Mucosa of gallbladder (tissue), 1 donor: ENCODE results near the gene MYBPHL. TPM values are rescaled to one million over a fixed set of nuclear protein-coding genes. Genes with fewer than 3 reads are reported as not detected.

Experiments used
- DNase-seq: peaks from one replicate; pipeline ENCODE4 v3.0.0-alpha.2; 2020; ENCODE audit warnings: low spot score
- total RNA-seq: library from RNA; stranded (reverse); gene quantifications from one replicate; pipeline ENCODE4 v1.2.1, GENCODE V29; 2021
- donor health status: DM: no; HTN: no; CAD: no.

MYBPHL gene
- total RNA-seq, 1 donor from 2014 or later: 0.20 TPM

DNA sequence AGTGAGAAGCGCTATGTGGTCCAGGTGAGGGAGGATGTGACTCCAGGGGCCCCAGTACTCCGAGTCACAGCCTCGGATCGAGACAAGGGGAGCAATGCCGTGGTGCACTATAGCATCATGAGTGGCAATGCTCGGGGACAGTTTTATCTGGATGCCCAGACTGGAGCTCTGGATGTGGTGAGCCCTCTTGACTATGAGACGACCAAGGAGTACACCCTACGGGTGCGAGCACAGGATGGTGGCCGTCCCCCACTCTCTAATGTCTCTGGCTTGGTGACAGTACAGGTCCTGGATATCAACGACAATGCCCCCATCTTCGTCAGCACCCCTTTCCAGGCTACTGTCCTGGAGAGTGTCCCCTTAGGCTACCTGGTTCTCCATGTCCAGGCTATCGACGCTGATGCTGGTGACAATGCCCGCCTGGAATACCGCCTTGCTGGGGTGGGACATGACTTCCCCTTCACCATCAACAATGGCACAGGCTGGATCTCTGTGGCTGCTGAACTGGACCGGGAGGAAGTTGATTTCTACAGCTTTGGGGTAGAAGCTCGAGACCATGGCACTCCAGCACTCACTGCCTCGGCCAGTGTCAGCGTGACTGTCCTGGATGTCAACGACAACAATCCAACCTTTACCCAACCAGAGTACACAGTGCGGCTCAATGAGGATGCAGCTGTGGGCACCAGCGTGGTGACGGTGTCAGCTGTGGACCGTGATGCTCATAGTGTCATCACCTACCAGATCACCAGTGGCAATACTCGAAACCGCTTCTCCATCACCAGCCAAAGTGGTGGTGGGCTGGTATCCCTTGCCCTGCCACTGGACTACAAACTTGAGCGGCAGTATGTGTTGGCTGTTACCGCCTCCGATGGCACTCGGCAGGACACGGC is 55.3 kb downstream of the MYBPHL start:
- DNase-seq: no peak

DNA sequence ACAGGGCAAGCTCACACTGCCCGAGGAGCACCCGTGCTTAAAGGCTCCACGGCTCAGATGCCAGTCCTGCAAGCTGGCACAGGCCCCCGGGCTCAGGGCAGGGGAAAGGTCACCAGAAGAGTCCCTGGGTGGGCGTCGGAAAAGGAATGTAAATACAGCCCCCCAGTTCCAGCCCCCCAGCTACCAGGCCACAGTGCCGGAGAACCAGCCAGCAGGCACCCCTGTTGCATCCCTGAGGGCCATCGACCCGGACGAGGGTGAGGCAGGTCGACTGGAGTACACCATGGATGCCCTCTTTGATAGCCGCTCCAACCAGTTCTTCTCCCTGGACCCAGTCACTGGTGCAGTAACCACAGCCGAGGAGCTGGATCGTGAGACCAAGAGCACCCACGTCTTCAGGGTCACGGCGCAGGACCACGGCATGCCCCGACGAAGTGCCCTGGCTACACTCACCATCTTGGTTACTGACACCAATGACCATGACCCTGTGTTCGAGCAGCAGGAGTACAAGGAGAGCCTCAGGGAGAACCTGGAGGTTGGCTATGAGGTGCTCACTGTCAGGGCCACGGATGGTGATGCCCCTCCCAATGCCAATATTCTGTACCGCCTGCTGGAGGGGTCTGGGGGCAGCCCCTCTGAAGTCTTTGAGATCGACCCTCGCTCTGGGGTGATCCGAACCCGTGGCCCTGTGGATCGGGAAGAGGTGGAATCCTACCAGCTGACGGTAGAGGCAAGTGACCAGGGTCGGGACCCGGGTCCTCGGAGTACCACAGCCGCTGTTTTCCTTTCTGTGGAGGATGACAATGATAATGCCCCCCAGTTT is 56.1 kb downstream of the MYBPHL start:
- DNase-seq: no peak

DNA sequence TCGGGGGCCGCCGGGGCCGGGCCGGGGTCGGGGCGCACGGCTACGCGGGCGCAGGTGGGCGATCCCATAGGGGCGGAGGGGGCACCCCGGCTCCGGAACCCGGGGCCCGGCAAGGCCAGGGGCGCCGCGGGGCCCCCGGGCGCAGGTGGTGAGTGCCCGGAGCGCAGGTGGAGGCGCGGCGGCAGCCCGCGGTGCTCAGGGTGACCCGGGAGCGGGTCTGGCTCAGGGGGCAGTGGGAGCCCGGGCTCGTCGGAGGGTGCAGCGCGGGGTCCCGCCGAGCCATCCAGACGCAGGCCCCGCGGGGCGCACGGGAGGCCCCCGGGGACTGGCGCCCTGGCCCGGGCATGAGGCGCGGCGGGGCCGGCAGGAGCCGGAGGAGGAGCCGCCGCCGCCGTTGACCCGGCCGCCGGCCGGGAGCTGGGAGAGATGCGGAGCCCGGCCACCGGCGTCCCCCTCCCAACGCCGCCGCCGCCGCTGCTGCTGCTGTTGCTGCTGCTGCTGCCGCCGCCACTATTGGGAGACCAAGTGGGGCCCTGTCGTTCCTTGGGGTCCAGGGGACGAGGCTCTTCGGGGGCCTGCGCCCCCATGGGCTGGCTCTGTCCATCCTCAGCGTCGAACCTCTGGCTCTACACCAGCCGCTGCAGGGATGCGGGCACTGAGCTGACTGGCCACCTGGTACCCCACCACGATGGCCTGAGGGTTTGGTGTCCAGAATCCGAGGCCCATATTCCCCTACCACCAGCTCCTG is 57.0 kb downstream of the MYBPHL start:
- DNase-seq: no peak

DNA sequence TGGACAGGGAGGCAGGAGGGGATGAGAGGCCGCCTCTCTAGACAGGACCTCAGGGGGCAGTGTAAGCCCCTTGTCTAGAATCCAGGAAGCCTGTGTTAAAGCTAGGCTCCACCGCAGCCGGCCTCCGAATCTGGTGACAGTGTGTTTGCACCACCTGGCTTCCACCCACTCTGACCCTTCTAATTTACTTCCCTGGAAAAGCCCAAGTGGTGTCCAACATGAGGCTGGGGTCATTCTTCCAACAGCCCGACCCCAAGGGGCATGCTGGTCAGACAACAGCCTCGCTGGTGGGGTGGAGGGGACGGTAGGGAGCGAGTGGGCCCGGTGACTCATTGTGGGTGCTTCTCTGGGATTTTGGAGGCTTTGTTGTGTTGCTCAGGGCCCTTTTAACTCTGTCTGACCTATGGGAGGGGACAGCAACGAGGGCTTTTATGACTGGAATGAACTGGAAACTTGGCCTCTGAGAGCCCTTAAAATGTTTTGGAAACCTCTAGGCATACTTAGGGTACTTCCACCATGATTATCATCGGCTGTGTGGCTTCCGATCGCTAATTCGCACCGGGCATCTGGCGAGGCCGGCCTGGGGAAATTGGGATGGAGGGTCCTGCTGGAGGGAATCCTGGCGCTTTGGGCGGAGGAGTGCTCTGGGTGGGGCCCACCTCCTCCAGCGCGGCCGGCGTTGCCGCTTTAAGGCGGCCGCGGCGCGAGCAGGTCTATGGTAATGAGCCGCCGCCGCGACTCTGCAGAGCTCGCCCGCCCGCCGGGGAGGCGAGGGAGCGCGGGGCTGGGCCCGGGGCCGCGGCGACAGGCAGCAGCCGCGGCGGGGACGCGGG is 57.8 kb downstream of the MYBPHL start, which contains the start of gene CELSR2:
CELSR2 (plus strand) TSS at position 743 of the 833 bp plus-strand sequence. CDS start 541 bp downstream, outside the sequence.
- DNase-seq: no peak

DNA sequence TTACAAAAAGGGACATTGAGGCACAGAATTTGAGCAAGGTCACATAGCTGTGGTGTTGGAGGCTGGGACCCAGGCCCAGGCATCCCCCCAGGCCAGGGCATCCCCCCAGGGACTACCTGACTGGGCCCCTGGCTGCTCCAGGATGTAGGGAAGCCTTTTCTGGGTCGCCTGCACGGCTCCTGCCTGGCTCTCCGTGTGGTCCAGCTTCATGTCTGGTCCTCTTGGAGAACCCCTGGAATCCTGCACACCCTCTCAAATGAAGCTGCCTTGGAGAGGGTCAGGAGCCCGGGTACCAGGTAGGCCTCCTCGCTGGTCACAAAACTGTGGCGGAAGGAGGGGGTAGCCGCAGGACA is 58.4 kb downstream of the MYBPHL start:
- no peak for DNase-seq

DNA sequence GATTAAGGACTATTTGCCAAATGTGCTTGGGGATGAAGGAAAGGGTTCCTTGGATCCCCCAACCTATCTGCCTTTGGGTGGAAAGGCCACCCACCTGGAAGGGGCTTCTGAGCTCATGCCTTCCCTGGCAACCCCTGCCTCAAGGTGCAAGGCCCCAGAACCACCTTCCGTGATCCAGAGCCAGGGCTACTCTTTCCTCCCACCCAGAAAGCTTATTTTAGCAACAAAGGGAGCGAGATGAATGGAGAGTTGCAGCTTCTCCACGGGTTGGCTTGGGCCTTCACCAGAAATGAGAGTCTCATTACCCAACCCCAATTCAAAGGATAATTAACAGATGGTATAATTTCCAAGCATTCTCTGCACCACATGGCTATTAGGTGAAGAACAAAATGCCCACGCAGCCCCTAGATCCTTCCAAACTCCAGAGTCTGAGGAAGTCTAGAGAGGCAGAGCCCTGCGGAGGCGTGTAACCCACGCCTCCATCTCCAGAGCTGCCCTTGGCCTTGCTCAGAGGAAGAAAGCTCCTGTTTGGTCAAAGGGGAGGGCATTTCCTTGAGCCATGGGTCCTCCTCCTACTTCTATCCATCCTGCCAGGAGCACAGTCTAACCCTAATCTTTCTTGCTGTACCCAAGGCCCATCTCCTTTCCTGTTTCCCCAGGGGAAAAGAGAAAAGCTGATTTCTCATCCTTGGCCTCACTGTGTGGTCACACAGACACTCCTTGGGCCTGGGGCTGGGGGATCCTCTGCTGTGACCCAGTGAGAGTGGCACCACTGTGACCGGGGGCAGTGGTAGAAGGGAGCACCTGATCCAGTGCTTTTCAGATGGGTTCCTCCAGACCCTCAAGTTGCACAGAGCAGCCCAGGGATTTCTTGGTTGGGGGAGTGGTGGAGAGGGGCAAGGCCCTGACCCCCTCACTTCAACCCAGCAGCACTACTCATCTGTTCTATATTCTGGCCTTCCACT is 59.1 kb downstream of the MYBPHL start:
- no peak for DNase-seq

DNA sequence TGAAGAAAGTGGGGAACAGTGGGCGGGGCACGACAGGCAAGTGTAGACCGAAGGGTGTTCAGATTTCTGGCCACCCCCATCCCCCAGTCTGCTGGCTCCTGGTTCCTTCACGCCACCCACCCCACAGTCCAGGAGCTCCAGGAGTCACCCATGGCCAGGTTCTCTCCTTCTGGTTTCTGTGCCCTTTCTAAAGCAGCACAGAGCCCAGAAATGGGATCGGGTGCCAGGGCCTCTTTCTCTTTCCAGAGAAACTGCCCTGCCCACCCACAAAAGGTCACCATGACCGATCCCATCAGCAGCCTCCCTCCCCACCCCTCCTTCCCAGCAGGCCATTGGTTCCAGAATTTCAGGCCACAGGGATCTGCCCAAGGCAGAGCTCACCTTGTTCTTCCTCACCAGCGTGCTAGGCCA is 60.7 kb downstream of the MYBPHL start:
- DNase-seq: no peak

DNA sequence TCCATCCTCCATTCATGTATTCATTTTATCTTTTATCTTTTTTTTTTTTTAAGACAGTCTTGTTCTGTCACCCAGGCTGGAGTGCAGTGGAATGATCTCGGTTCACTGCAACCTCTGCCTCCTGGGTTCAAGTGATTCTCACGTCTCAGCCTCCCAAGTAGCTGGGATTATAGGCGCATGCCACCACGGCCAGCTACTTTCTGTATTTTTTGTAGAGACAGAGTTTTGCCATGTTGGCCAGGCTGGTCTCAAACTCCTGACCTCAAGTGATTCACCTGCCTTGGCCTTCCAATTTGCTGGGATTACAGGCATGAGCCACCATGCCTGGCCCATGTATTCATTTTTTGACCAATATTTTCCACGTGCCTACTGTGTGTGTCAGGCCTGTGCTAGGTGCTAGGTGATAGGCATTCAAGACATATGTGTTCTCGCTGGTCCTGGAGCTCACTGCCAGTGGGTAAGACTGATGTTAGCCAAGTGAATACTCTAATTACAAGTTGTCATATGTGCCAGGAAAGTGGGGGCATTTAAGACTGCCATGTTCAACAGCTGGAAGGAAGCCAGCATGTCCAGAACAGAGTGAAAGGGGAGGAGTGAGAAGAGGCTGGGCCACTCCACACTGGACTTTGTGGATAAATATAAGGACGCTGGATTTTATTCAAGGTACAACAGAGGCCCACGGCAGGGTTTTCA is 62.8 kb downstream of the MYBPHL start:
- DNase-seq: no peak

DNA sequence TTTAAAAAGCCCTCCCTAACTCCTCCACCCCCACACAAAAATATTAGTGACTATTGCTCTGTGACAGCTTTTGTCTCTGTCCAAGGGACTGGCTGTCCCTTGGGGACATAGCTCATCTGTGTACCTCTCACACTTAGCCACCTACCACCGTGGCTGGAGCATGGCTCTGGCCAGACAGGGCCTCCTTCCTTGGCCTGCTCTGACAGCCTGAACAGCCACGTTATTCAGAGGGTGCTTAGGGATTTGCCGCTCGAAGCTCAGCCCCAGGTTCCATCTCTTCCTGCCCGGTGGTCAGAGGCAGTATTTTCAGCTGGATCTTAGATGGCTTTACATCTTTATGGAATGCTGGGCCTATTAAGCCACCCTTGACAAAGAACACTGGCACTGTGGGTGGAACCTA is 63.6 kb downstream of the MYBPHL start:
- no peak for DNase-seq

DNA sequence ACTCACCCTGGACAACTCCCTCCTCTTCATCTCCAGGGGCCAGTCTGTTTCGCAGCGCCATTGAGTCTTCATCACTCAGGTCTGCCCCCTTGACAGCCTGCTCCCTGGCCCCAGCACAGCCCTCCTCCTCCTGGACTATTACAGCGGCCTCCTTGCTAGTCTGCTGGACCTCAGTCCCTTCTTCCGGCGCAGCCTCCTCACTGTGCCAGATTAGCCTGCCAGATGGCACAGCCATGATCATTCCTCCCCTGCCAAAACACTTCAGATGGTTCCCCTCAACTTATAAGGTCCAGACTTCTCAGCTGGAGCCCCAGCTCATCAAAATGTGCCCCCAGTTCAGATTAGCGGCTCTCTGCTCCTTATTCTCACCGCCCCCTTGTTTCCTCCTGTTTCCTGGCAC is 64.4 kb downstream of the MYBPHL start:
- DNase-seq: no peak

Other genes with a start within 250 kb of the MYBPHL start
- 41.3 TPM for gene TAF13, start 231.0 kb downstream of the MYBPHL start, total RNA-seq
- gene TMEM167B, start 216.2 kb downstream of the MYBPHL start, total RNA-seq: 50.1 TPM
- gene ELAPOR1, start 192.9 kb downstream of the MYBPHL start, total RNA-seq: 127 TPM
- gene SARS1, start 93.1 kb downstream of the MYBPHL start, total RNA-seq: 113 TPM
- gene CELSR2, start 57.5 kb downstream of the MYBPHL start, total RNA-seq: 20.9 TPM
- gene PSRC1, start 23.9 kb downstream of the MYBPHL start, total RNA-seq: 7.4 TPM
- gene SORT1, start 90.9 kb upstream of the MYBPHL start, total RNA-seq: 96.7 TPM
- 58.5 TPM for gene PSMA5, start 119.4 kb upstream of the MYBPHL start, total RNA-seq
- 3.1 TPM for gene SYPL2, start 159.5 kb upstream of the MYBPHL start, total RNA-seq
- 5.4 TPM for gene ATXN7L2, start 176.9 kb upstream of the MYBPHL start, total RNA-seq
- 18.5 TPM for gene CYB561D1, start 187.1 kb upstream of the MYBPHL start, total RNA-seq
- 15.6 TPM for gene AMIGO1, start 202.7 kb upstream of the MYBPHL start, total RNA-seq
- 0.29 TPM for gene GPR61, start 232.9 kb upstream of the MYBPHL start, total RNA-seq
- 6.7 TPM for gene GNAI3, start 241.6 kb upstream of the MYBPHL start, total RNA-seq